ENCODE data around the gene TIGD4. TPM values are rescaled to one million over a fixed set of nuclear protein-coding genes. Genes with fewer than 3 reads are reported as not detected.
"Not testable (repeated sequence)": the region's sequence is repeated elsewhere in the genome, so short reads cannot be mapped to it uniquely, and the experiment has no call there.

TIGD4 gene
- total RNA-seq, 1 donor from 2014 or later = 0.28 TPM

DNA sequence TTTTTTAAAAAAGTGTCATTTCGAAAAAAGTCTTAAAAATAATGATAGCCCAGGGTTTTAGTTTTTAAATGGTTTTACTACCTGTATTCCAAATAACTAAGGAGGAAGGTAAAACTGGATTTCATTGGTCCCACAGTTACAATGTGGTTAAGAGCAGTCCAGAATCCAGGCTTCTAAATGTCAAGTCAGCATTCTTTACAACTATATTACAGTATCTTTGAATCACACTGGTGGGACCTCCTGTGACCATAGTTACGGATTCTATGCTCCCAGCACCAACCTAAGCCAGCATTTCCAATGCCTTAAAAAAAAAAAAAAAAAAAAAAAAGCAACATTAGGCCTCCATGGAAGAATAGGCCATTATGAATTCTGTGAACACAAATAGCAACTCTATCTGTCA is 6.2 kb downstream of the TIGD4 start:
- no peak overlapping the region for H3K27ac Mint-ChIP-seq
- no peak for DNase-seq
- intact Hi-C loops (cut with micrococcal nuclease) = loop anchor here (10.0 kb wide), 2 partner anchors 289 to 1659 kb away; no protein-coding TSS in a partner anchor
- H3K4me3 Mint-ChIP-seq = no peak overlapping the region
- peaks cover 33% of the 10 kb centered on the region for H3K27me3 Mint-ChIP-seq
- peaks cover 9% of the 10 kb centered on the region for H3K4me1 Mint-ChIP-seq
- H3K36me3 Mint-ChIP-seq (ENCODE audit: low read depth) = no peaks in the 10 kb centered on the region
- H3K9me3 Mint-ChIP-seq = no peaks in the 10 kb centered on the region

DNA sequence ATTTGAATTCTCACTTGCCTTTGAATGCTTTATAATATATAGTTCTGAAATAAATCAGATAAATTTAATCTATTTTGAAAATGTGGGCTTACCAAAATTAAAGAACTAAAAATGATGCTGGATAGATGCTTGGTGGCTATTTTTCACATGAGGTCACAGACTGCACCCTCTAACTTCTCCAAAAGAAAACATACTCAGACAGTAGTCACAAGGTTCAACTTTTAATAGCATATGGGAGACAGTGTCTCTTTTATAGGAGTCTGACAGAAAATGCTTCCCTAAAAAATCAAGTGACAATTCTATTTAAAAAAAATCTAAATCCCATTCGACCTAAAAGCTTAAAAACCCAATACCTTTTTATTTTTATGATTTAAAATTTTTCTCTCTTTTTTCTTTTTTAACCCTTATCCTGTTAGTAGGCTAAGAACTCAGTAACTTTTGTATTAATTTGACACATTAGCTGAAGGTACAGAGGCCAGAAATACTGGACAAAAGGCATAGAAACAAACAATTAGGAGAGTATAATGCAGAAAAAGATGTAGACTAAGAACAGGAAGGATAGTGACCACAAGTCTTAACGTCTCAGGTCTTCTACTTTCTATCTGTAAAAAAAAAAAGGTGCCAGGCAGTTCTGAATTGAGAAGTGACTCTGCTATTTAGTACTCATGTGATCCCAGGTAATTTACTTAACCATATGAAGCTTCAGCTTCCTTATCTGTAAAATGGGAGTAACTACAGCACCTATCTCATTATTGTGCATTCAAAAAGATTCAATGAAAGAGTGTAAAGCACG is 7.6 kb downstream of the TIGD4 start:
- Mint-ChIP-seq H3K36me3 (ENCODE audit: low read depth) (no peaks in the 10 kb centered on the region), H3K9me3 (no peaks in the 10 kb centered on the region), H3K4me1 (peaks cover 6% of the 10 kb centered on the region), H3K27ac (no peak overlapping the region), H3K27me3 (peaks cover 23% of the 10 kb centered on the region), H3K4me3 (no peak overlapping the region)
- DNase-seq = no peak
- intact Hi-C loops (cut with micrococcal nuclease) = loop anchor here (10.0 kb wide), 2 partner anchors 287 to 1657 kb away; no protein-coding TSS in a partner anchor

DNA sequence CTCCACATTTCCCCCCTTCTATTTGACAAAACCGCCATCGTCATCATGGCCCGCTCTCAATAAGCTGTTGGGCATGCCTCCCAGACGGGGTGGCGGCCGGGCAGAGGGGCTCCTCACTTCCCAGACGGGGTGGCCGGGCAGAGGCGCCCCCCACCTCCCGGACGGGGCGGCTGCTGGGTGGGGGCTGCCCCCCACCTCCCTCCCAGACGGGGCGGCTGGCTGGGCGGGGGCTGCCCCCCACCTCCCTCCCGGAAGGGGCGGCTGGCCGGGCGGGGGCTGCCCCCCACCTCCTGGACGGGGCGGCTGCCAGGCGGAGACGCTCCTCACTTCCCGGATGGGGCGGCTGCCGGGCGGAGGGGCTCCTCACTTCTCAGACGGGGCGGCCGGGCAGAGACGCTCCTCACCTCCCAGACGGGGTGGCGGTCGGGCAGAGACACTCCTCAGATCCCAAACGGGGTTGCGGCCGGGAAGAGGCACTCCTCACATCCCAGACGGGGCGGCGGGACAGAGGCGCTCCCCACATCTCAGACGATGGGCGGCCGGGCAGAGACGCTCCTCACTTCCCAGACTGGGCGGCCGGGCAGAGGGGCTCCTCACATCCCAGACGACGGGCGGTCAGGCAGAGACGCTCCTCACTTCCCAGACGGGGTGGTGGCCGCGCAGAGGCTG is 14.3 kb downstream of the TIGD4 start:
- H3K36me3 Mint-ChIP-seq (ENCODE audit: low read depth); intact Hi-C loops (cut with micrococcal nuclease); H3K9me3 Mint-ChIP-seq; DNase-seq; H3K4me1 Mint-ChIP-seq; H3K27ac Mint-ChIP-seq; H3K4me3 Mint-ChIP-seq: not testable (repeated sequence)
- peaks cover 30% of the 10 kb centered on the region for H3K27me3 Mint-ChIP-seq

DNA sequence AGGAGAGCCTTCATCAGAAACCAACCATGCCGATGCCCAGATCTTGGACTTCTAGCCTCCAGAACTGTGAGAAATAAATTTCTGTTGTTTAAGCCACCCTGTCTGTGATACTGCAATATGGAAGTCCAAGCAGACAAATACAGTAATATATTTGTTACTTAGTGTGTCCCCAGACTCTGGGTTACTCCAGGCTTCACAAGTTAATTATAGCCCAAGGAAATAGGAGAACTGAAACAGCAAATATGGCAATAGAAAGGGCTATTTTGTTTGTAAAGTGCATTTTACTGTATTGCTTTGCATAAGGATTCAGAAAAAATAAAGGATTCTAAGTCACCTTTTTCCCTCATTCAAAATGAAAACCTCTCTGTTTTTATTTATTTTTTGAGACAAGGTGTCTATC is 15.7 kb downstream of the TIGD4 start:
- no peaks in the 10 kb centered on the region for H3K4me1 Mint-ChIP-seq
- peaks cover 28% of the 10 kb centered on the region for H3K27me3 Mint-ChIP-seq
- no peak overlapping the region for H3K27ac Mint-ChIP-seq
- no peak overlapping the region for H3K4me3 Mint-ChIP-seq
- no peaks in the 10 kb centered on the region for H3K36me3 Mint-ChIP-seq (ENCODE audit: low read depth)
- intact Hi-C loops (cut with micrococcal nuclease) = no loop called here
- DNase-seq = no peak
- H3K9me3 Mint-ChIP-seq = no peaks in the 10 kb centered on the region

DNA sequence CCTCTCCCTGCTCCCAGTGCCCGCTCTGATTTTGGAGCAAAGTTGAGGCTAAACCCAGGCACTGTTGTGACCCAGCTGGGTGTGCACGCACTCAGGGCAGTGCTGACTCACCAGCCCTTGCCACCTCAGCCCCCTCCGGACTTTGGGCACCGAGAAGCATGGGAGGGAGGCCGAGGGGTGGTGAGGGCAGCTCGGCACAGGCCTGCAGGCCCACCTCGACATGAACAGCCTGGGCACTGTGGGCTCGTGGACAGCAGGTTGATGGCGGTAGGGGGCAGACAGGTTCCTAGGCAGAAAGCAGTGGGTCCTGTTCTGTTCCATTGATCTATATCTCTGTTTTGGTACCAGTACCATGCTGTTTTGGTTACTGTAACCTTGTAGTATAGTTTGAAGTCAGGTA is 30.9 kb downstream of the TIGD4 start:
- no peak overlapping the region for H3K27ac Mint-ChIP-seq
- intact Hi-C loops (cut with micrococcal nuclease) = no loop called here
- no peaks in the 10 kb centered on the region for H3K4me1 Mint-ChIP-seq
- peaks cover 4% of the 10 kb centered on the region for H3K9me3 Mint-ChIP-seq
- H3K4me3 Mint-ChIP-seq = no peak overlapping the region
- DNase-seq = no peak
- peaks cover 12% of the 10 kb centered on the region for H3K27me3 Mint-ChIP-seq
- no peaks in the 10 kb centered on the region for H3K36me3 Mint-ChIP-seq (ENCODE audit: low read depth)

DNA sequence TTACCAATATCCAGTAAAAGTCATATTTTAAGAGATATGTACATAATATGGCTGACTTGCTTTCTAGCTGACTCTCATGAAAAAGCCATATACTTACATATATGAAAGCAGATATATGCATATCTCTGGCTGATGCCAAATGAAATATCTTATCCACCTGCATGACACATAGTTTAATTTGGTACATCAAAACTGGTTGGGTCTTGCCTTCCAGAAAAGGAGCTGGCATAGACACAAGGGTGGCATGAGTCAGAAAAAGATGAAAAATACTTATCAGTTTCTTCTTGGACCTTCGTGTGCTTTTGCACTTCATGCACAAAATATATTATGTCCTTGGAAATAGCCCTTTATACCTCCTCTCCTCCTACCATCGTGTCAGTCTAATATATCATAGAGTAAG is 32.1 kb downstream of the TIGD4 start:
- intact Hi-C loops (cut with micrococcal nuclease) = no loop called here
- no peak for DNase-seq
- Mint-ChIP-seq H3K27ac (no peak overlapping the region), H3K4me3 (no peak overlapping the region), H3K9me3 (peaks cover 4% of the 10 kb centered on the region), H3K36me3 (ENCODE audit: low read depth) (no peaks in the 10 kb centered on the region), H3K4me1 (no peaks in the 10 kb centered on the region), H3K27me3 (peaks cover 6% of the 10 kb centered on the region)

DNA sequence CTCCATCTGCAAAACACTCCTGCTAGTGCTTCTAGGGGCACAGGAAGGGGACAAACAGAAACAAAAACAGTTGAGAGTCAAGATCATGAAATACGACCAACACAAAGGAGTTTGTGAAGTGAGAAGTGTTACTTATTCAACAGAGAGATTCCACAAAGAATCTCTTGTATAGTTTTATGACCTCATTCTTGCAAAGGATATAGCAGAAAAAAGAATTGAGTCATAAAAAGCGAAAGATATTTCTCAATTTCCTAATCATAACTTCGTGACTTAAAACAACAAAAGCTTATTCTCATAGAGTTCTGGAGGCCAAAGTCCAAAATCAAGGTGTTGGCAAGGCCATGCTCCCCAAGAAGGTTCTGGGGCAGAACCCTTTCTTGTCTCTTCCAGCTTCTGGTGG is 40.7 kb downstream of the TIGD4 start:
- Mint-ChIP-seq H3K27me3 (peaks cover 8% of the 10 kb centered on the region), H3K36me3 (ENCODE audit: low read depth) (no peaks in the 10 kb centered on the region), H3K4me3 (no peak overlapping the region), H3K9me3 (no peaks in the 10 kb centered on the region), H3K4me1 (peaks cover 2% of the 10 kb centered on the region), H3K27ac (no peak overlapping the region)
- intact Hi-C loops (cut with micrococcal nuclease) = loop anchor here (5.0 kb wide), 2 partner anchors 97 to 332 kb away; no protein-coding TSS in a partner anchor
- no peak for DNase-seq

DNA sequence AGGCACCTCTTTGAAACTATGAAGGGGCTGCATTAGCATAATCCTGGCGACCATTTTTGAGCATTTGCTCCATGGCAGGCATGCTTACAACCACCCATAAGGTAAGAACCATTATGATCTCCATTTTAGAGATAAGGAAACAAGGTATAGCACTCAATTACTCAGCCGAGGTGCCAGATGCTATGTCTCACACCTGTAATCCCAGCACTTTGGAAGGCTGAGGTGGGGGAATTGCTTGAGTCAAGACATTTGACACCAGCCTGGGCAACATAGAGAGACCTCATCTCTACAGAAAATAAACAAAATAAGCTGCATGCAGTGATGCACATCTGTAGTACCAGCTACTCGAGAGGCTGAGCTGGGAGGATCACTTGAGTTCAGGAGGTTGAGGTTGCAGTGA is 43.6 kb downstream of the TIGD4 start:
- peaks cover 2% of the 10 kb centered on the region for H3K4me1 Mint-ChIP-seq
- H3K4me3 Mint-ChIP-seq = no peak overlapping the region
- H3K27me3 Mint-ChIP-seq = peaks cover 8% of the 10 kb centered on the region
- H3K9me3 Mint-ChIP-seq = no peaks in the 10 kb centered on the region
- H3K36me3 Mint-ChIP-seq (ENCODE audit: low read depth) = no peaks in the 10 kb centered on the region
- no peak overlapping the region for H3K27ac Mint-ChIP-seq
- DNase-seq = no peak
- intact Hi-C loops (cut with micrococcal nuclease) = loop anchor here (2.0 to 5.0 kb wide), 4 partner anchors 94 to 329 kb away; no protein-coding TSS in a partner anchor

DNA sequence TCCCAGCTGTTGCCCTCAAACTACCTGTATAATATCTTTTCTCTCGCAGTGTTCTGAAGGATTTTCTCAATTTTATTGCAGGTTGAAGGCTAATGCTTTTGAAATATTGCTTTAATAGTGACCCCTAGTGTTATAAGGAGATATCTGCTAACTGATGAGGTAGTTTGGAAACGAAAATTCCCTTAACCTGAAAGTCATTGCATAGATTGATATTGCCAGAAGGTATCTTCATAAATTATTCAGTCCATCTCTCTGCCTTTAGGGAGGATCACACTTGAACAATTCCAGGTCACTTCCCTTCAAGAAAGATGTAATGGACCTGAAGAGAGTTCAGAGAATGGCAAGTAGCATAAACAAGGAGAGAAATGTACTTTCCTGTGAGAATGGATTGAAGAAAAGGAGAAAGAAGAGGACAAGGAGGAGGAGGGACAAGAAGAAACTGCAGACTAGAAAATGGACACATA is 44.1 kb downstream of the TIGD4 start:
- Mint-ChIP-seq H3K4me3 (no peak overlapping the region), H3K27me3 (peaks cover 8% of the 10 kb centered on the region), H3K4me1 (peaks cover 2% of the 10 kb centered on the region), H3K36me3 (ENCODE audit: low read depth) (no peaks in the 10 kb centered on the region), H3K9me3 (no peaks in the 10 kb centered on the region), H3K27ac (no peak overlapping the region)
- intact Hi-C loops (cut with micrococcal nuclease) = loop anchor here (2.0 to 5.0 kb wide), 4 partner anchors 93 to 328 kb away; no protein-coding TSS in a partner anchor
- no peak for DNase-seq

DNA sequence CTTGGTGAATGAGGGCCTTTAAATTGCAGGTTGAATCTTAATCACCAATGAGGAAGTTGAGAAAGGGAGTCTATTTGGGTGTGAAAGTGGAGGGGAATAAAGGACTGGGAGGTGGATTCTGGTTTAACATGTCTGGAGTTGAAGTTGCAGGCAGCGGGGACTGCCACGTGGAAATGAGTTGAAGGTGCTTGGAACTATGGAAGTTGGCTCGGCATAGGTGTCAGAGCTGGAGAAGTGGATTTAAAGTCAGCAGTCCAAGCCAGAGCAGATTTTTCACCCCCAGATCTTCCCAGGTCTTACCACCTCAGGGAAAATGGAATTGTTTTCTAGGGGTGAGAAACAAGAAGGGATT is 44.9 kb downstream of the TIGD4 start:
- no peak for DNase-seq
- Mint-ChIP-seq H3K9me3 (no peaks in the 10 kb centered on the region), H3K4me1 (peaks cover 2% of the 10 kb centered on the region), H3K36me3 (ENCODE audit: low read depth) (no peaks in the 10 kb centered on the region), H3K4me3 (no peak overlapping the region), H3K27ac (no peak overlapping the region), H3K27me3 (peaks cover 8% of the 10 kb centered on the region)
- intact Hi-C loops (cut with micrococcal nuclease) = loop anchor here (2.0 to 5.0 kb wide), 4 partner anchors 92 to 327 kb away; no protein-coding TSS in a partner anchor

DNA sequence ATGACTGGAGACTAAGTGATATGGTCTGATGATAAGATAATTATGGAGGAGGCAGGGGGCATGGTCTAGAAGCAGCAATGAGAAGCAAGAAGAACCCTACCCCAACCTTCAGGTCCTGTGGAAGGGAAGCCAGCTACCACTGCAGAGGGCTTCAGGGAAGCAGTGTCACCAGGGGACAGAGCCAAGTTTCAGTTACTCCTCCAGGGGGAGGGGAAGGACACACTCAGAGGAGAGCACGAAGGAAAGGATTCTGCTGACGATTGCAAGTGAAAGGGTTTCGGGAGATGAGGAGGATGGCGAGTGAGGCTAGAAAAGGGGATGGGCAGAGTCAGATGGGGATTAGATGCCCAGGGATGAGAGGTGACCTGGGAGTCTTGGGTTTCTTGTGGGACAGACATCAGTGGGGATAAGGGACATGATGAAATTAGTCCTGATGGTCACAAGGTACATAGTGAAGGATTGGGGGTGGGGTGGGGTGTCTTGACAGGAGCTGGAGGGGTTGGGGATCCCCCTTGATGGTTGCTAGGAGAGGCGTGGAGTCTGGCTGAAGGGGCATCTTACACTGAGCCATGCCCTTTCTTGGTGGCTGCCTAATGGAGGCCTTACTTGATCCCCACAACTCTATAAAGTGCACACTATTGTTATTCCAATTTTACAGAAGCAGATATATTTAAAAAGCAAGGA is 45.4 kb downstream of the TIGD4 start:
- H3K9me3 Mint-ChIP-seq = no peaks in the 10 kb centered on the region
- no peaks in the 10 kb centered on the region for H3K36me3 Mint-ChIP-seq (ENCODE audit: low read depth)
- intact Hi-C loops (cut with micrococcal nuclease) = loop anchor here (2.0 kb wide), 2 partner anchors 233 to 279 kb away; no protein-coding TSS in a partner anchor
- H3K4me1 Mint-ChIP-seq = peaks cover 2% of the 10 kb centered on the region
- DNase-seq = no peak
- peaks cover 8% of the 10 kb centered on the region for H3K27me3 Mint-ChIP-seq
- H3K27ac Mint-ChIP-seq = no peak overlapping the region
- no peak overlapping the region for H3K4me3 Mint-ChIP-seq

DNA sequence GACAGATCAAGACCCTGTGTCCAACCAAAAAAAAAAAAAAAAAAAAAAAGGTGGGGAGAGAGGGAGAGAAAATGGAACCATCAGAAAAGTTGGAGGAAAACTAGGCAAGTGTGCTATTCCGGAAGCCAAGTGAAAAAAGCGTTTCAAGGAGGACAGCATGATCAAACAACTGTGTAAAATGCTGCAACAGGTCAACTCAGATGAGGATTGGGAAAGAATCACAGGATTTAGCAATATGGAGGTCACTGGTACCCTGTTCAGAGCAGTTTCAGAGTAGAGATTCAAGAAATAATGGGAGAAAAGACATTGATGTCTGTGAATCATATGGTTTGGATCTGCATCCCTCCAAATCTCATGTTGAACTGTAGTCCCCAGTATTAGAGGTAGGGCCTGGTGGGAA is 47.5 kb downstream of the TIGD4 start:
- H3K4me3 Mint-ChIP-seq = no peak overlapping the region
- H3K27ac Mint-ChIP-seq = no peak overlapping the region
- no peak for DNase-seq
- peaks cover 2% of the 10 kb centered on the region for H3K4me1 Mint-ChIP-seq
- intact Hi-C loops (cut with micrococcal nuclease) = no loop called here
- no peaks in the 10 kb centered on the region for H3K9me3 Mint-ChIP-seq
- H3K27me3 Mint-ChIP-seq = peaks cover 14% of the 10 kb centered on the region
- H3K36me3 Mint-ChIP-seq (ENCODE audit: low read depth) = no peaks in the 10 kb centered on the region

DNA sequence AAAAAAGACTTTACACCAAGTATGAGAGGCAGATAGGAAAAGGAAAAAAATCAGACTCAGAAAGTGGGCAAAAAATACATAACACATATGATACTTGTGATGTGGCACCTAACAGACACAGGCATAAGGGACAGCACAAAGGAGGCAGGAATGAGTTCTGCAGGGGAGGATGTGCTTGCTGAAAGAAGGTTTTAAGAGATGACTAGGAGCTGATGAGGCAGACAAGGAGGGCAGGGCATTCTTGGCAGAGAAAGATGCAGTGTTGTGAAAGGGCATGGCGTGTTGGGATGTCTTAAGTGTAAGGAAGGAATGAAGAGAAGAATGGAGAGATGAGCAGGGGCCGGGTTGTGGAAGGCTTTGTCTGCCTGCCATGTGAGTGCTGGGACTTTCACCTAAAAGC is 50.1 kb downstream of the TIGD4 start:
- intact Hi-C loops (cut with micrococcal nuclease) = no loop called here
- Mint-ChIP-seq H3K9me3 (peaks cover 4% of the 10 kb centered on the region), H3K27ac (no peak overlapping the region), H3K27me3 (peaks cover 8% of the 10 kb centered on the region), H3K4me3 (no peak overlapping the region), H3K36me3 (ENCODE audit: low read depth) (no peaks in the 10 kb centered on the region), H3K4me1 (no peaks in the 10 kb centered on the region)
- DNase-seq = no peak

DNA sequence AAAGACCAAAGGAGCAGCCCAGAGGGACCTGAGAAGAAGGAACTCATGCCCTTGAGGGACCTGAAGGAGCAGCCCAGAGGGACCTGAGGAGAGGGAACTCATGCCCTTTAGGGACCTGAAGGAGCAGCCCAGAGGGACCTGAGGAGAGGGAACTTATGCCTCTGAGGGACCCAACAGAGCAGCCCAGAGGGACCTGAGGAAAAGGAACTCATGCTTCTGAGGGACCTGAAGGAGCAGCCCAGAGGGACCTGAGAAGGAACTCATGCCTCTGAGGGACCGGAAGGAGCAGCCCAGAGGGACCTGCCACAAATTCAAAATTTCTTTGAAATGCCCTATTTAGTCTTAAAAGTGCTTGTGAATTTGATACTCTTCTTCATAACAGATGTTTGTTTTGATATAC is 51.2 kb downstream of the TIGD4 start:
- Mint-ChIP-seq H3K4me3 (no peak overlapping the region), H3K27ac (no peak overlapping the region), H3K27me3 (peaks cover 8% of the 10 kb centered on the region), H3K9me3 (peaks cover 4% of the 10 kb centered on the region), H3K36me3 (ENCODE audit: low read depth) (no peaks in the 10 kb centered on the region), H3K4me1 (no peaks in the 10 kb centered on the region)
- DNase-seq = no peak
- intact Hi-C loops (cut with micrococcal nuclease) = no loop called here
